Placental epithelial cell (primary cell): Measurements from ENCODE around the gene SETD5. TPM values are rescaled to one million over a fixed set of nuclear protein-coding genes. Genes with fewer than 3 reads are reported as not detected.

ENCODE experiments used
- total RNA-seq: library from RNA; depleted of rRNA; stranded (reverse); fragments of >200 nt; gene quantifications from 2 replicates; pipeline ENCODE4 v1.2.3, GENCODE V29; 2012

SETD5 gene, protein sequence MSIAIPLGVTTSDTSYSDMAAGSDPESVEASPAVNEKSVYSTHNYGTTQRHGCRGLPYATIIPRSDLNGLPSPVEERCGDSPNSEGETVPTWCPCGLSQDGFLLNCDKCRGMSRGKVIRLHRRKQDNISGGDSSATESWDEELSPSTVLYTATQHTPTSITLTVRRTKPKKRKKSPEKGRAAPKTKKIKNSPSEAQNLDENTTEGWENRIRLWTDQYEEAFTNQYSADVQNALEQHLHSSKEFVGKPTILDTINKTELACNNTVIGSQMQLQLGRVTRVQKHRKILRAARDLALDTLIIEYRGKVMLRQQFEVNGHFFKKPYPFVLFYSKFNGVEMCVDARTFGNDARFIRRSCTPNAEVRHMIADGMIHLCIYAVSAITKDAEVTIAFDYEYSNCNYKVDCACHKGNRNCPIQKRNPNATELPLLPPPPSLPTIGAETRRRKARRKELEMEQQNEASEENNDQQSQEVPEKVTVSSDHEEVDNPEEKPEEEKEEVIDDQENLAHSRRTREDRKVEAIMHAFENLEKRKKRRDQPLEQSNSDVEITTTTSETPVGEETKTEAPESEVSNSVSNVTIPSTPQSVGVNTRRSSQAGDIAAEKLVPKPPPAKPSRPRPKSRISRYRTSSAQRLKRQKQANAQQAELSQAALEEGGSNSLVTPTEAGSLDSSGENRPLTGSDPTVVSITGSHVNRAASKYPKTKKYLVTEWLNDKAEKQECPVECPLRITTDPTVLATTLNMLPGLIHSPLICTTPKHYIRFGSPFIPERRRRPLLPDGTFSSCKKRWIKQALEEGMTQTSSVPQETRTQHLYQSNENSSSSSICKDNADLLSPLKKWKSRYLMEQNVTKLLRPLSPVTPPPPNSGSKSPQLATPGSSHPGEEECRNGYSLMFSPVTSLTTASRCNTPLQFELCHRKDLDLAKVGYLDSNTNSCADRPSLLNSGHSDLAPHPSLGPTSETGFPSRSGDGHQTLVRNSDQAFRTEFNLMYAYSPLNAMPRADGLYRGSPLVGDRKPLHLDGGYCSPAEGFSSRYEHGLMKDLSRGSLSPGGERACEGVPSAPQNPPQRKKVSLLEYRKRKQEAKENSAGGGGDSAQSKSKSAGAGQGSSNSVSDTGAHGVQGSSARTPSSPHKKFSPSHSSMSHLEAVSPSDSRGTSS (N-terminal part only)
- total RNA-seq: 110 and 141 TPM in 2 replicates

GRCh38 chr3:9397332-9397905, at the start of gene SETD5:
TSS of gene SETD5 (plus strand) at chr3:9397615. CDS start at chr3:9428939, 31,324 bp downstream.

GRCh38 chr3:9362731-9363530, 34.5 kb upstream of the SETD5 start, which contains the start of gene THUMPD3:
TSS of gene THUMPD3 (plus strand) at chr3:9363054. CDS start at chr3:9365069, 2,015 bp downstream.

Other genes starting within 250 kb of the SETD5 start
- 1.6 and 4.7 TPM in 2 replicates for gene SRGAP3, start 148.0 kb upstream of the SETD5 start, total RNA-seq
- 29.4 and 34.9 TPM in 2 replicates for gene THUMPD3, start 34.6 kb upstream of the SETD5 start, total RNA-seq
- gene LHFPL4, start 156.2 kb downstream of the SETD5 start, total RNA-seq: not detected in 2 replicates